Heart right ventricle (tissue), 16 donors: ENCODE measurements around the gene PIGN. TPM values are rescaled to one million over a fixed set of nuclear protein-coding genes. Genes with fewer than 3 reads are reported as not detected.

ENCODE experiments used
- ATAC-seq, 8 donors: fragments of 200-7000 bp; cut with Tn5 transposase; one replicate each; pipeline ENCODE4 v1.9.1; 2020; ENCODE audit warnings: mild to moderate bottlenecking in 8 of 8, moderate library complexity in 8 of 8, moderate number of reproducible peaks in 1 of 8
- DNase-seq, 2 donors: peaks; one replicate each; pipeline ENCODE4 v3.0.0-alpha.2; 2020
- H3K27ac ChIP-seq, 10 donors: fragments of 200-600 bp; sonication (generic) in 2 of 10; one replicate each; pipeline versions ENCODE4 v1.5.0 to v1.8.0; 2020 to 2022; ENCODE audit warnings: mild to moderate bottlenecking in 3 of 10
- H3K27me3 ChIP-seq, 7 donors: fragments of 200-600 bp; one replicate each; pipeline ENCODE4 v1.8.0; 2021 to 2022; ENCODE audit warnings: mild to moderate bottlenecking in 2 of 7
- H3K36me3 ChIP-seq, 9 donors: fragments of 200-600 bp; sonication (generic) in 1 of 9; one replicate each; pipeline versions ENCODE4 v1.5.0 to v1.8.0; 2020 to 2022; ENCODE audit warnings: mild to moderate bottlenecking in 2 of 9
- H3K4me1 ChIP-seq, 9 donors: fragments of 200-600 bp; sonication (generic) in 1 of 9; one replicate each; pipeline versions ENCODE4 v1.5.0 to v1.8.0; 2020 to 2022; ENCODE audit warnings: mild to moderate bottlenecking in 4 of 9
- H3K4me3 ChIP-seq, 10 donors: fragments of 200-600 bp; sonication (generic) in 2 of 10; one replicate each; pipeline versions ENCODE4 v1.5.0 to v1.8.0; 2020 to 2022; ENCODE audit warnings: mild to moderate bottlenecking in 7 of 10, moderate library complexity in 2 of 10
- H3K9me3 ChIP-seq, 11 donors: fragments of 200-600 bp in 10 of 11; sonication (generic) in 2 of 11; one replicate each; pipeline versions ENCODE4 v1.5.0 to v1.8.0; 2013 to 2022; ENCODE audit warnings: mild to moderate bottlenecking in 2 of 11, control low read depth in 1 of 11, moderate library complexity in 1 of 11
- WGBS, 2 donors: extraction: QIAGEN DNeasy Blood & Tissue Kit; methylation state at CpG; one replicate each; pipeline ENCODE4 v1.1.7; 2013; ENCODE audit warnings: inconsistent platforms in 1 of 2; 5-methylcytosine and 5-hydroxymethylcytosine counted together
- intact Hi-C, 10 donors: fragments of 100-400 bp; cut with DNase I; formaldehyde crosslinking; loops; one replicate each; pipeline versions ENCODE4 v1.11.1 to v1.14.2; 2022
- polyA plus RNA-seq, 2 donors: library from polyadenylated mRNA; stranded (reverse); fragments of 200-250 nt; gene quantifications; one replicate each; pipeline ENCODE4 v1.2.3, GENCODE V29; 2013
- total RNA-seq, 10 donors: library from RNA; stranded (reverse); fragmentation: NEBNext Ultra II Directional in 3 of 10; extraction: Animal tissue kit (Norgen Biotek cat#: 25700) in 3 of 10; gene quantifications; one replicate each; pipeline versions ENCODE4 v1.2.1 to v1.2.4, GENCODE V29; 2021 to 2023
- TF ChIP-seq, protein P1 (sequence below), 9 donors: fragments of 200-600 bp; sonication (generic) in 2 of 9; IDR thresholded peaks; one replicate each; pipeline versions ENCODE4 v1.5.0 to v1.8.0; 2021 to 2022; ENCODE audit warnings: antibody characterized with exemption in 9 of 9, mild to moderate bottlenecking in 5 of 9, moderate library complexity in 1 of 9
- donor health status: Arrhythmogenic right ventricular cardiomyopathy.
- donor health status: ischemic (EF 13 %, LVEDD 7.1; RV severe dilation, severe dysfunction).
- donor health status: healthy with polysubstance abuse.
- donor health status: DM: no; HTN: yes; CAD: no.
- donor health status: DM: no; HTN: no; CAD: no.
- donor health status: ischemic (EF 25% LVEDD 6.9; RV normal size, moderate dysfunction).
- donor health status: ischemic (EF 25% LVEDD 5.7; RV mildly dilated, moderate dysfunction).
- donor health status: healthy.
- donor health status: DM: yes; HTN: yes; CAD: no.
- donor health status: Ischemic cardiomyopathy.
- donor health status: ischemic (EF 35%, LVEDD 5.7; RV mildly dilated, moderate dysfunction).
- donor health status: nonischemic (EF 11% LVEDD 7.7; RV severe dilation, severe dysfunction).
- donor health status: DM: yes; HTN: yes; CAD: no.
- donor health status: PGD.
- donor health status: ischemic (EF 29% LVEDD 5.4; RV normal size, mild dysfunction).
- donor health status: nonischemic (EF 23%, LVEDD 6.1; RV moderate dilation, normal function).

The PIGN gene
- total and polyA plus RNA-seq, 12 donors: 4.4 to 31.6 (median 19.7) TPM

DNA sequence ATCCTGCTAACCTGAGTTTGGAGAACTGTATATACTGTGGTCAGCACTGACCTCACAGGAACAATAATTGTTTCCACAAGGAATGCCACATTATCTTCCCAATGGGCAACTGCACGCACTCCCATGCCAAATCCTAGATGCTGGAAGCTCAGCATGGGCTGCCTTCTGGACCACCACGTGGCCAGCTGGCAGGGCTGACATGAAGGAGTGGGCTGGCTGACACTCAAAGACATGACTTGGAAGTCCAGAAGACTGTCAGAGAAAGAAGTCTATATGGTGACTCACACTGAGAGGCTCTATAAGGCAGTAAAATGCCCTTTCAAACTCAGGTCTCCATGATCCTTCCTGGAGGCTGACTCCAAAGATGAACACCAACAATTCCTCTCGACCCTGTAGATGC lies 195.7 kb downstream of the PIGN start:
- DNase-seq: peak in 1 of 2 donors; percentile 7
- Histone ChIP-seq H3K4me1 (peaks cover 0 to 38% (median 16%) of the 10 kb centered on the region in 9 donors), H3K27me3 (no peaks in the 10 kb centered on the region), H3K9me3 (no peaks in the 10 kb centered on the region), H3K4me3 (no peak overlapping the region), H3K36me3 (no peaks in the 10 kb centered on the region), H3K27ac (peak overlapping the region in 1 of 10 donors; percentile 61)
- 81 to 82% methylated on average over 3 of the region's 3 CpGs for WGBS, 2 donors
- TF ChIP-seq, protein P1, sequence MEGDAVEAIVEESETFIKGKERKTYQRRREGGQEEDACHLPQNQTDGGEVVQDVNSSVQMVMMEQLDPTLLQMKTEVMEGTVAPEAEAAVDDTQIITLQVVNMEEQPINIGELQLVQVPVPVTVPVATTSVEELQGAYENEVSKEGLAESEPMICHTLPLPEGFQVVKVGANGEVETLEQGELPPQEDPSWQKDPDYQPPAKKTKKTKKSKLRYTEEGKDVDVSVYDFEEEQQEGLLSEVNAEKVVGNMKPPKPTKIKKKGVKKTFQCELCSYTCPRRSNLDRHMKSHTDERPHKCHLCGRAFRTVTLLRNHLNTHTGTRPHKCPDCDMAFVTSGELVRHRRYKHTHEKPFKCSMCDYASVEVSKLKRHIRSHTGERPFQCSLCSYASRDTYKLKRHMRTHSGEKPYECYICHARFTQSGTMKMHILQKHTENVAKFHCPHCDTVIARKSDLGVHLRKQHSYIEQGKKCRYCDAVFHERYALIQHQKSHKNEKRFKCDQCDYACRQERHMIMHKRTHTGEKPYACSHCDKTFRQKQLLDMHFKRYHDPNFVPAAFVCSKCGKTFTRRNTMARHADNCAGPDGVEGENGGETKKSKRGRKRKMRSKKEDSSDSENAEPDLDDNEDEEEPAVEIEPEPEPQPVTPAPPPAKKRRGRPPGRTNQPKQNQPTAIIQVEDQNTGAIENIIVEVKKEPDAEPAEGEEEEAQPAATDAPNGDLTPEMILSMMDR (IDR thresholded peaks at IDR 0.05): no peak
- ATAC-seq: no peak
- intact Hi-C loops: no loop called here

Other genes with a start within 250 kb of the PIGN start
- 10 to 100 TPM; 12.1 to 21.0 (median 16.5) TPM for gene RELCH, start 199 bp upstream of the PIGN start, total RNA-seq
- 10 to 100 TPM in 1 of 2 donors, 1 to 10 TPM in 1; 4.1 to 14.6 TPM for gene RELCH, start 199 bp upstream of the PIGN start, polyA plus RNA-seq
- gene TNFRSF11A, start 138.3 kb upstream of the PIGN start, total RNA-seq: 1 to 10 TPM in 5 of 10 donors, under 1 TPM in 5; 0.34 to 2.7 (median 1.1) TPM
- under 1 TPM; 0.29 to 0.33 TPM for gene TNFRSF11A, start 138.3 kb upstream of the PIGN start, polyA plus RNA-seq